ENCODE measurements around the gene KCNK6.

DNA sequence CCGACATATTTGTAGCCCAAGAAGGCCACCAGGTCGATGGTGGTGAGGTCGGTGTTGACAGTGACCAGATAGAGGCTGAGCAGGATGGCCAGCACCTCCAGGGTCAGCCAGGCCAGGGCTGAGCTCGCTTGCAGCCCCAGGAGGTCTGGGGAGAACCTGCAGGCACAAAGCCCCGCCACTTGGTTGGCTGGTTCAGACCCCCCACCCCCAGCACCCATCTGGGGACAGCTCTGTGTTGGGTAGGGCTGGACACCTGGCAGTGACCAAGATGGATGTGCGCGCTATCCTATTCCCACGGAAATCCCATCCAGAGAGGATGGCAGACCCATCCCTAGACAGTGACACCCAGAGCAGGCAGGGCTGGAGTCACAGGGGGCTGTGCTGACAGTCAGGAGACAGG is 12.0 kb upstream of the KCNK6 start:
- TF ChIP-seq, protein P1, sequence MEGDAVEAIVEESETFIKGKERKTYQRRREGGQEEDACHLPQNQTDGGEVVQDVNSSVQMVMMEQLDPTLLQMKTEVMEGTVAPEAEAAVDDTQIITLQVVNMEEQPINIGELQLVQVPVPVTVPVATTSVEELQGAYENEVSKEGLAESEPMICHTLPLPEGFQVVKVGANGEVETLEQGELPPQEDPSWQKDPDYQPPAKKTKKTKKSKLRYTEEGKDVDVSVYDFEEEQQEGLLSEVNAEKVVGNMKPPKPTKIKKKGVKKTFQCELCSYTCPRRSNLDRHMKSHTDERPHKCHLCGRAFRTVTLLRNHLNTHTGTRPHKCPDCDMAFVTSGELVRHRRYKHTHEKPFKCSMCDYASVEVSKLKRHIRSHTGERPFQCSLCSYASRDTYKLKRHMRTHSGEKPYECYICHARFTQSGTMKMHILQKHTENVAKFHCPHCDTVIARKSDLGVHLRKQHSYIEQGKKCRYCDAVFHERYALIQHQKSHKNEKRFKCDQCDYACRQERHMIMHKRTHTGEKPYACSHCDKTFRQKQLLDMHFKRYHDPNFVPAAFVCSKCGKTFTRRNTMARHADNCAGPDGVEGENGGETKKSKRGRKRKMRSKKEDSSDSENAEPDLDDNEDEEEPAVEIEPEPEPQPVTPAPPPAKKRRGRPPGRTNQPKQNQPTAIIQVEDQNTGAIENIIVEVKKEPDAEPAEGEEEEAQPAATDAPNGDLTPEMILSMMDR (IDR thresholded peaks at IDR 0.05): no peak
- TF ChIP-seq POLR2A (IDR thresholded peaks at IDR 0.05): no peak
